IMR-90 (cell line): ENCODE results near the gene VPS37C. TPM values are rescaled to one million over a fixed set of nuclear protein-coding genes. Genes with fewer than 3 reads are reported as not detected.

Experiments
- ATAC-seq: fragments of 200-7000 bp; cut with Tn5 transposase; 2 replicates; pipeline ENCODE4 v1.9.1; 2020; ENCODE audit warnings: low read depth, mild to moderate bottlenecking, moderate library complexity
- BruUV-seq: library from RNA; stranded (reverse); fragments of 400-500 nt; replicated peaks from 2 replicates; lab custom pipeline; 2021; lab: Mats Ljungman, UMichigan
- CTCF ChIA-PET: fragments of 300-600 bp; formaldehyde crosslinking; extraction: SDS; loops from one replicate; lab custom pipeline; 2021; ENCODE audit warnings: antibody characterized with exemption; lab: Yijun Ruan, JAX
- POLR2A ChIA-PET: fragments of 300-600 bp; sonication (Branson Sonifier 250); formaldehyde crosslinking; loops from one replicate; lab custom pipeline; 2022; ENCODE audit warnings: antibody characterized with exemption; ENCODE audit not compliant: unreplicated experiment; lab: Charles Lee
- DNase-seq: peaks from one replicate; pipeline ENCODE4 v3.0.0; 2013
- H2AFZ ChIP-seq: replicated peaks from 2 replicates; pipeline ENCODE3; 2013; ENCODE audit warnings: low read length, mild to moderate bottlenecking; ENCODE audit not compliant: poor library complexity
- H2AK5ac ChIP-seq: 2 replicates; pipeline ENCODE4 v1.6.1; 2013; ENCODE audit warnings: low read depth, low read length, inconsistent platforms
- H2AK9ac ChIP-seq: replicated peaks from 2 replicates; pipeline ENCODE3; 2013; ENCODE audit warnings: mild to moderate bottlenecking, low read depth, low read length, moderate library complexity; ENCODE audit not compliant: poor library complexity
- H2BK120ac ChIP-seq: 2 replicates; pipeline ENCODE4 v1.6.1; 2013; ENCODE audit warnings: low read depth, low read length, inconsistent platforms
- H2BK15ac ChIP-seq: 3 replicates; pipeline ENCODE4 v1.6.1; 2013; ENCODE audit warnings: low read depth, low read length, inconsistent platforms
- H2BK20ac ChIP-seq: 2 replicates; pipeline ENCODE4 v1.6.1; 2013; ENCODE audit warnings: low read depth, mild to moderate bottlenecking, inconsistent platforms, low read length, moderate library complexity
- H2BK5ac ChIP-seq: 2 replicates; pipeline ENCODE4 v1.6.1; 2013; ENCODE audit warnings: mild to moderate bottlenecking, low read depth, low read length, inconsistent platforms; ENCODE audit not compliant: poor library complexity, severe bottlenecking
- H3K14ac ChIP-seq: replicated peaks from 2 replicates; pipeline ENCODE4 v1.6.1; 2013; ENCODE audit warnings: low read depth, low read length, inconsistent platforms
- H3K18ac ChIP-seq: 2 replicates; pipeline ENCODE4 v1.6.1; 2013; ENCODE audit warnings: low read depth, low read length, control low read depth
- H3K23ac ChIP-seq: 2 replicates; pipeline ENCODE4 v1.6.1; 2013; ENCODE audit warnings: low read depth, low read length, inconsistent platforms
- H3K27ac ChIP-seq: 2 replicates; pipeline ENCODE4 v1.5.1; 2013; ENCODE audit warnings: mild to moderate bottlenecking, control low read depth, low read length; ENCODE audit not compliant: insufficient read depth
- H3K27me3 ChIP-seq: 2 replicates; pipeline ENCODE4 v1.6.1; 2013; ENCODE audit warnings: low read length; ENCODE audit not compliant: control insufficient read depth, insufficient read depth
- H3K36me3 ChIP-seq: 2 replicates; pipeline ENCODE4 v1.6.1; 2013; ENCODE audit warnings: low read length, mixed read lengths; ENCODE audit not compliant: control insufficient read depth, insufficient read depth
- H3K4ac ChIP-seq: 2 replicates; pipeline ENCODE4 v1.6.1; 2013; ENCODE audit warnings: low read depth, low read length, inconsistent platforms
- H3K4me1 ChIP-seq: 2 replicates; pipeline ENCODE4 v1.6.1; 2013; ENCODE audit warnings: low read length, mixed read lengths; ENCODE audit not compliant: control insufficient read depth, insufficient read depth
- H3K4me2 ChIP-seq: 2 replicates; pipeline ENCODE4 v1.6.1; 2013; ENCODE audit warnings: low read depth, mild to moderate bottlenecking, control low read depth, low read length, moderate library complexity
- H3K4me3 ChIP-seq: 2 replicates; pipeline ENCODE4 v1.5.1; 2013; ENCODE audit warnings: low read depth, mild to moderate bottlenecking, control low read depth, low read length, moderate library complexity; ENCODE audit not compliant: insufficient read depth
- H3K56ac ChIP-seq: 2 replicates; pipeline ENCODE4 v1.6.1; 2013; ENCODE audit warnings: low read length, inconsistent platforms; ENCODE audit not compliant: insufficient read depth; ENCODE audit errors: extremely low read depth
- H3K79me1 ChIP-seq, 2 experiments: 2 replicates each; pipeline ENCODE4 v1.6.1; 2013; ENCODE audit warnings: low read length in 2 of 2, inconsistent platforms in 1 of 2, low read depth in 1 of 2
- H3K9ac ChIP-seq: 2 replicates; pipeline ENCODE4 v1.6.1; 2013; ENCODE audit warnings: low read depth, low read length, control low read depth
- H3K9me1 ChIP-seq: 2 replicates; pipeline ENCODE4 v1.6.1; 2013; ENCODE audit warnings: low read length, inconsistent platforms; ENCODE audit not compliant: insufficient read depth
- H3K9me3 ChIP-seq: 2 replicates; pipeline ENCODE4 v1.6.1; 2013; ENCODE audit warnings: low read length; ENCODE audit not compliant: control insufficient read depth, insufficient read depth
- H4K20me1 ChIP-seq: 2 replicates; pipeline ENCODE4 v1.6.1; 2013; ENCODE audit warnings: low read length, inconsistent platforms; ENCODE audit not compliant: insufficient read depth
- H4K5ac ChIP-seq: 2 replicates; pipeline ENCODE4 v1.6.1; 2013; ENCODE audit warnings: mild to moderate bottlenecking, low read depth, low read length, control low read depth
- H4K8ac ChIP-seq, 2 experiments: 2 replicates each; pipeline ENCODE4 v1.6.1; 2013; ENCODE audit warnings: low read depth in 2 of 2, low read length in 2 of 2, control low read depth in 1 of 2, inconsistent platforms in 1 of 2
- H4K91ac ChIP-seq: 2 replicates; pipeline ENCODE4 v1.6.1; 2013; ENCODE audit warnings: low read depth, low read length, inconsistent platforms; ENCODE audit not compliant: insufficient read depth
- CEBPB ChIP-seq: IDR thresholded peaks from 2 replicates; pipeline ENCODE4 v1.6.1; 2012; ENCODE audit warnings: low read depth, low read length, improper control_type of control experiment
- POLR2A ChIP-seq: IDR thresholded peaks from 2 replicates; pipeline ENCODE4 v1.6.1; 2012; ENCODE audit warnings: mild to moderate bottlenecking, low read depth, low read length
- RAD21 ChIP-seq: IDR thresholded peaks from 2 replicates; pipeline ENCODE4 v1.6.1; 2012; ENCODE audit warnings: low read length, improper control_type of control experiment
- WGBS, 2 experiments: methylation state at CpG; one replicate each; pipeline versions ENCODE4 v1.1.5 to v1.1.7; 2013; ENCODE audit warnings: missing lambda C conversion rate in 2 of 2; ENCODE audit not compliant: insufficient read length in 1 of 2; ENCODE audit errors: extremely low coverage in 2 of 2; 5-methylcytosine and 5-hydroxymethylcytosine counted together
- dilution Hi-C: fragments of 300-500 bp; cut with HindIII; formaldehyde crosslinking; loops from one replicate; pipeline ENCODE4 v1.14.3; 2018; ENCODE audit warnings: low sequenced_read_pairs; ENCODE audit not compliant: unreplicated experiment
- in situ Hi-C: fragments of 300-500 bp; cut with MboI; formaldehyde crosslinking; loops from 3 replicates; pipeline ENCODE4 v1.14.3; 2019; ENCODE audit warnings: low sequenced_read_pairs, inconsistent platforms, mixed read lengths
- intact Hi-C: fragments of 100-400 bp; cut with micrococcal nuclease; formaldehyde crosslinking; loops from 2 replicates; pipeline ENCODE4 v1.10.0; 2022
- polyA plus RNA-seq, 3 experiments: library from polyadenylated mRNA; depleted of rRNA; stranded (reverse); fragments of >200 nt; gene quantifications; 2 replicates each; pipeline ENCODE4 v1.2.3, GENCODE V29; 2012; ENCODE audit warnings: low replicate concordance in 1 of 3
- total RNA-seq: library from RNA; depleted of rRNA; stranded (reverse); fragments of >200 nt; gene quantifications from 2 replicates; pipeline ENCODE4 v1.2.3, GENCODE V29; 2012

Gene VPS37C
- total and polyA plus RNA-seq, 2 of the 4 experiments (the other 2 are of a cell fraction), result 3.2 to 13.2 TPM

DNA sequence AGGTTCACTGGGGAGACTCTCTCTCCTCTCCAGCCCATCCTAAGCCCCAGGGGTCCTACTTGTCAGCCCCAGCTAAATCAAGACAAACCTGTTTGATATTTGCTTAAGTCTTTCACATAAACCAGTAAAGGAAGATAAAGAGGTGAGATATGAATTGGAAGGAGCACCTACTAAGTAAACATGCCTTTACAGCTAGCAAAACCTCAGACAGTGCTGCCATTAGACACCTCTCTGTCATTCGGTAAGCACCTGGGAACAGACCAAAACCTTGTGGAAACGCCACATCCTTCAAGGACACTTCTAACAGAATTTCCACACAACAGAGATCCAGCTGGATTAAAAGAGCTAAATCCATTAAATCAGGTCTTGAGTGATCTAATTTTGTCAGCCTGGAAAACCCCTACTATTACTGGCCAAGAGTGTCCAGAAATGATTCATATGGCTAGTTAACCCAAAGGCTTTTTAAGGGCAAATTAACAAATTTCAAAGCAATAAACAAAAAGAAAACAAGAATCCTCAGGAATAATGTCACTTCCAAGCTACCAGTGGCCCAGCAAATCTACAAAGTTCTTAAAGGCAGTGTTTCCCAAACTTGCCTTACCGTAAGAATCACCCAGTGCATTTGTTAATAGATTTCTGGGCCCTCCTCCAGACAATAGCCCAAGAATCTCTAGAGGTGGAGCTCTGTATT, 2.4 kb downstream of the VPS37C start:
- peak overlapping the region; percentile 69 for H2AK5ac ChIP-seq
- no peak overlapping the region for H2AFZ ChIP-seq
- in situ Hi-C loops, result no loop called here
- H3K18ac ChIP-seq, result peak overlapping the region; percentile 97
- H3K9ac ChIP-seq, result peak overlapping the region; percentile 57
- H4K5ac ChIP-seq, result peak overlapping the region; percentile 98
- peak overlapping the region; percentile 84 for H2BK120ac ChIP-seq
- H2BK15ac ChIP-seq, result peak overlapping the region; percentile 51; the same call in 2 of the 3 replicates
- H3K27ac ChIP-seq, result peak overlapping the region; percentile 77
- peak overlapping the region; percentile 83 for H4K91ac ChIP-seq
- H3K4me3 ChIP-seq, result peak overlapping the region; percentile 11; the same call in 1 of the 2 replicates
- no peaks in the 10 kb centered on the region for H3K36me3 ChIP-seq
- H2AK9ac ChIP-seq, result peak overlapping the region; percentile 13
- H3K9me3 ChIP-seq, result peaks cover 3% of the 10 kb centered on the region; the same call in 1 of the 2 replicates
- H2BK5ac ChIP-seq, result peak overlapping the region; percentile 97
- H2BK20ac ChIP-seq, result peak overlapping the region; percentile 86
- TF ChIP-seq CEBPB, result peak; percentile 47; the same call in 1 of the 2 replicates
- TF ChIP-seq RAD21, result no peak
- TF ChIP-seq POLR2A, result 0 out of 2 replicates have a peak, but pooled peaks have one; percentile 17
- peaks cover 10% of the 10 kb centered on the region for H3K4me1 ChIP-seq
- no peaks in the 10 kb centered on the region; the same call in 1 of the 2 replicates for H4K20me1 ChIP-seq
- dilution Hi-C loops, result no loop called here
- BruUV-seq, result TSS peak; percentile 14
- H3K4me2 ChIP-seq, result peak overlapping the region; percentile 92
- POLR2A ChIA-PET, result no interaction called here
- H3K23ac ChIP-seq, result peak overlapping the region; percentile 85
- peak overlapping the region; percentile 41 to 72 for H4K8ac ChIP-seq
- WGBS, 2 experiments, result no CpG with 5 or more reads among the region's 3 CpGs
- ATAC-seq, result no peak
- CTCF ChIA-PET, result interaction anchor here (0.6 to 0.7 kb wide), 2 partner anchors 16 to 28 kb away, joined by 3 read pairs; no protein-coding TSS in a partner anchor
- H3K4ac ChIP-seq, result peak overlapping the region; percentile 82
- peaks cover 13% of the 10 kb centered on the region for H3K9me1 ChIP-seq
- no peaks in the 10 kb centered on the region for H3K27me3 ChIP-seq
- intact Hi-C loops, result no loop called here
- H3K79me1 ChIP-seq, result peaks cover 19 to 42% of the 10 kb centered on the region in 2 experiments
- peak; percentile 89 for DNase-seq
- H3K14ac ChIP-seq, result peak overlapping the region; percentile 83
- H3K56ac ChIP-seq, result peak overlapping the region; percentile 54
